HG02973 (cell line): ENCODE results near the gene PPL.

Source experiments
- ATAC-seq: cut with Tn5 transposase; IDR thresholded peaks from one replicate; pipeline ENCODE4 v1.9.1; 2021; ENCODE audit warnings: moderate library complexity; ENCODE audit not compliant: unreplicated experiment

PPL gene

DNA sequence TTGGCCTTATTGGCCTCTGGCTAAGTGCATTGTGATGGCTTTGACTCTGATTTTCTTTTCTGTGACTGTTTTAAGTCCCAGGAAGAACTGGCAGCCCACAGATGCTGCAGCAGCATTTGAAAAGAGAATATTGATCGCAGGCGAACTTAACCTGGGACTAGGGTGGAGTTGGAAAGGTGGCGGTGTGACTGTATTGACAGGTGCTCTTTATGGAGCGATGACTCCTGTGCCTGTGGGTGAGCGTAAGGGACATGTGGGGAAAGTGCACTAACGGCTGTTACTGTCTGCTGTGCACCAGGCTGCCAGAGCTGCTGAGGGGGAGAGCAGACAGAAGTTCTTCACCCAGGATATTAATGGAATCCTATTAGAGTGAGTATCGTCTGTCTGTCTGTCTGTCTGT, 68.4 kb downstream of the PPL start:
- no peak for ATAC-seq

- no peak for ATAC-seq
These were observed 68.9 kb downstream of the PPL start for GRCh38 chr16:4868026-4868425.

- no peak for ATAC-seq
These were observed 70.4 kb downstream of the PPL start for GRCh38 chr16:4866586-4866985.

DNA sequence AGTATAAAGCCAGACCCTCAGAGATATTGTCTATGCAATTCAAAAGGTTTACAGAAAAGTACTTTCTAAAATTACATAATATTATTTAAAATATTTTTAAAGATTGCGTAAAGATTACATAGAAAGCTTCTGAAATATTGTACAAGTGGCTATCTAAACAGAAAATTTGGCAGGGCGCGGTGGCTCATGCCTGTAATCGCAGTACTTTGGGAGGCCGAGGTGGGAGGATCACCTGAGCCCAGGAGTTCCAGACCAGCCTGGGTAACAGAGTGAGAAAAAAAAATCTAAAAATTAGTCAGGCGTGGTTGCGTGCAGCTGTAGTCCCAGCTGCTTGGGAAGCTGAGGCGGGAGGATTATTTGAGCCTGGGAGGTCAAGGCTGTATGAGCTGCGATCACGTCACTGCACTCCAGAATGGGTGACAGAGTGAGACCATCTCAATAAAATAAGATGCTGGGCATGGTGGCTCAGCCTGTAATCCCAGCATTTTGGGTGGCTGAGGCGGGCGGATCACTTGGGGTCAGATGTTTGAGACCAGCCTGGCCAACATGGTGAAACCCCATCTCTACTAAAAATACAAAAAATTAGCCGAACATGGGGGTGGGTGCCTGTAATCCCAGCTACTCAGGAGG, 71.6 kb downstream of the PPL start:
- ATAC-seq = no peak

DNA sequence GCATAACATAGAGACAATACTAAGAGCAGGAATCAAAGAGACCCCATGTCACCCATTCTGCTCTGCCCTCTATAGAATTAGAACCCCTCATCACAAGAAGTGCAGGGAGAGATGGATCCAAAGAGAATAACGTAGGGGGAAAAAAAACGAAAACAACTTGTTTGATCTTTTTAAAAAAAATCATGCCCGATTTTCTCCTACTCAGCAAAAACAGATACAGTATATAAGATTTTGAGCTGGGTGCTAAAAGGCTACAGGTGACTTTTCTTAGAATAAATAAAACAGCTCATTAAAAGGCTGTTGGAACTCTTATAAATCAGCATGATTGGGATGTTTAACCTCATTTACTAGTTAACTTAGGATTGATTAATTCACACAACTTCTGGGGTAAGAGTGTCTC, 72.2 kb downstream of the PPL start:
- no peak for ATAC-seq

DNA sequence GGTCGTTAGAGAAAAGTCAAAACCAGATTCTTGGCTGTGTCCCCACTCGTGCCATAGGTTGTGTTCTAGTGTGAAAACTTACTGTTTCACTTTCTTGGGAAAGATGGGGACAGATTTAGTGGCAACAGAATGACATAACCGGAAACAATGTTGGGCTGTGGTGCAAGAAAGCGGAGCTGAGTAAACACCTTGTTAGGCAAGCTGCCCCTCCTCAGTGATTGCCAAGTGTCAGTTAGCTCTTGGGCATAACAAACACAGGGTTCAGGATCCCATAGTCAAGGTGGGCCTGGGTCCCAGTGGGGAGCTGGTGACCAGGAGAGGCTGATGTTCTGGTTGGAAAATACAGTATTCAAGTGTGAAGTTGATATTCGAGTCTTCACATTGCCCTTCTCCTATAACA, 74.3 kb downstream of the PPL start:
- no peak for ATAC-seq

DNA sequence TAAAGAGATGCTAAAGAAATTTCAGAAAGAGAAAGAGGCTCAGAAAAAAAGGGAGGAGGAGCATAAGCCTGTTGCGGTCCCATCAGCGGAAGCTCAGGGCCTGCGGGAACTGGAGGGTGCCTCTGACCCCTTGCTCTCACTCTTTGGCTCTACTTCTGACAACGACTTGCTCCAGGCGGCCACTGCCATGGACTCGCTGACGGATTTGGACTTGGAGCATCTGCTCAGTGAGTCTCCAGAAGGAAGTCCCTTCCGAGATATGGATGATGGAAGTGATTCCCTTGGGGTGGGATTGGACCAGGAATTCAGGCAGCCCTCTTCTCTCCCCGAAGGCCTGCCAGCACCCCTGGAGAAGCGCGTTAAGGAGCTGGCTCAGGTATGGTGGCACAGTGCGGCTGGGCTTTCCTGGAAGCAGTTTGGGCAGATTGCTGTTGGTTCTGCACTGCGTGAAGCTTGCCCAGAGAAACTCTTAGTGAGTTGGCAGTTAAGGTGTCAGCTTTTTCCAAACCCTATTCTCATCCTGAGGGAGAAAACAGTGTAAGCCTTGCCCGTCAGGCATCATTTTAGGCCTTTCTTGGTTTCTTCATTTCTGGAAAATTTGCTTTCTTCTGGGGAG, 76.1 kb downstream of the PPL start:
- no peak for ATAC-seq

GRCh38 chr16:4859900-4860255, 77.1 kb downstream of the PPL start:
- ATAC-seq = no peak

DNA sequence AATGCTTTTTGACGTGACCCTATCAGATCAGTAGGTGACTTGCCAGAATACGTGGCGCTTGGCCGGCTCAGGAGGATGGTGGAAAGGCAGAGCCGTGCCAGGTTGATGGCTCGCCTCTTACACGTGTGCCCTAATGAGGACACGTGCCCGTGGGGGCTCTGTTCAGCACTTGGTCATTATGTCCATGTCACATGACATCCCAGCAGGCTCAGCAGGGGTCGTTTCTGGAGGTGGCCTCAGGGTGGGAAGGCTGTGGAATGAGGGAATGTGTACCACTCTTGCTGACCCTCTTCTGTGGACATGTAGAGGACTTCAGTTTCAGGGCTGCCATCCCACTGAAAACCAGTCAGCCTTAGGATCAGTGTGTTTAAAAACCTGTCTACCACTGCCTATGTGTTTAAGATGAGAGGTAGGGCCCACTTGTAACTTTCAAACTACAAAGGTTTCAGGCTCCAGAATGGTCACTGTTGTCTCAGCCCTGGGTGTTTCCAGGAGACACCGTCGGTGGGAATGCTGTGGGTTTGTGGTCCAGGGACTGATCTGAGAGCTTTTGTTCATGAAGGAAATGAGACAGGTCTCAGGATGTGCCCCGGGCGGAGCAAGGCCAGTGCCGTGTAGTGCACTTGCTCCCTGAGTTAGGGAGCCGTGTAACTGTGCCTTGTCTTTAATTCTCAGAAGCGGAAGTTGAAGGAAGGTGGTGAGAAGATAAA, 77.6 kb downstream of the PPL start:
- no peak for ATAC-seq

- no peak for ATAC-seq
These were observed 81.1 kb downstream of the PPL start for GRCh38 chr16:4855804-4856203.

- ATAC-seq = no peak
These were observed 81.6 kb downstream of the PPL start for GRCh38 chr16:4855371-4855770.

- no peak for ATAC-seq
These were observed 84.6 kb downstream of the PPL start for GRCh38 chr16:4852221-4852872.

GRCh38 chr16:4850211-4850610, 86.7 kb downstream of the PPL start:
- ATAC-seq = no peak

- peak; percentile 17 for ATAC-seq
These were observed 89.0 kb downstream of the PPL start for GRCh38 chr16:4847774-4848587.

DNA sequence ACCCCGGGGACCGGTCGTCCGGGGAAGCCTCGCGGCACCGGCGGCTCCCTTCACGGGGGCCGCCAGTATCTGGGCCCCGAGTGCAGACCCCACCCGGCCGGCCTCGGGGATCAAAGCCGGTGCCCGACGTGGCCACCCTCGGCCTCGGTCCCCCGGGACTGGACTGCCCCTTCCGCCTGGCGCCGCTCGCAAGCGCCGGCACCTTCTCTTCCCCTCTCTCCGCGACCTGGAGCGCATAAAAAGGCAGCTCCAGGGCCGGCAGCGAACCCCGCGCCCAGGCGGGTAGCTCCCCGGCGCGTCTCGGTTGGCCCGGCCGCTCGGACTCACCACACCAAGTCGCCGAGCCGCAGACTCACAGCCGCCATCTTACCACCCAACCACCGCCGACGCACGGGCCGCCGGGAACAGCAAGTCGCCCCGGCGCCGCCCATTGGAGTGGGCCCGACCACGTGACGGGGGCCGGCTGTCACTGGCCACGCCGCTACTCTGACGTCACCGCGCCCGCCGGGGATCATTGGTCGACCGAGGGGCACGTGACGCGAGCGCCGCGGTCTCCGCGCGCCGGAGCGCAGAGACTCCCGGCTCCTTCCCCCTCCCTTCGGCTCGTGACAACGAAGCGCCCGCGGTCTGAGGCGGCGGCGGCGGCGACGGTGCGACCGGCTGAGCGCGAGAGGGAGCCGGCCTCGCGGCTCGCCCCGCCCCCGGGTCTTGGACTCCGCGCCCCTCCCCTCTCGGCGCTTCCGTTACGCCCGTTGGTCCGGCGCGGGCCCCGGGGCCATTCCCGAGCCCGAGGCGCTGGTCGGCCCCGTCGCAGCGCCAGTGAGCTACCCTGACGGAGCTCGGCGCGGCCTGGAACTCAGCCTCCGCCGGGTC, 89.8 kb downstream of the PPL start, which contains the start of the genes GLYR1 and UBN1:
TSS of gene GLYR1 (minus strand) at position 388 of the 873 bp plus-strand sequence. CDS start at position 365, 23 bp downstream.
TSS of gene UBN1 (plus strand) at position 581 of the 873 bp plus-strand sequence. CDS start 5,437 bp downstream, outside the sequence.
- peak; percentile 74 for ATAC-seq

DNA sequence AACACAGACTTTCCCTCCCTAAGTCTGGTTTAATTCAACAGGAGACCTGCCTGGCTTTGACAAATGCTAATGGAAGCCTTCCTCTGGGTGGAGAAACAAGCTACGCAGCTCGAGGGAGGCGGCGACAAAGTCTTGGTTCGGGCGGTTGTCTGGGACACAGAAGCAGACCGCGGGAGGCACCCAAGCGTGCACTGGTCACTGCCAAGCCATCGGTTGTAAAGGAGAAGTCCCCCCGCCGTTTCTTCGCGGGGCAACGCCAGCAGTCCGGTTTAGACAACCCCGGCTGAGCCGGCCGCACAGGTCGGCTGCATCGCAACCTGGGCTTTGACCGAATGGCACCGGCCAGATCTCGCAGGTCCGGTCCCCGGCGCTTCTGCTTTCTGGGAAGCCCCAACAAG, 90.4 kb downstream of the PPL start:
- peak; percentile 11 for ATAC-seq

GRCh38 chr16:4840984-4841383, 96.0 kb downstream of the PPL start:
- no peak for ATAC-seq

DNA sequence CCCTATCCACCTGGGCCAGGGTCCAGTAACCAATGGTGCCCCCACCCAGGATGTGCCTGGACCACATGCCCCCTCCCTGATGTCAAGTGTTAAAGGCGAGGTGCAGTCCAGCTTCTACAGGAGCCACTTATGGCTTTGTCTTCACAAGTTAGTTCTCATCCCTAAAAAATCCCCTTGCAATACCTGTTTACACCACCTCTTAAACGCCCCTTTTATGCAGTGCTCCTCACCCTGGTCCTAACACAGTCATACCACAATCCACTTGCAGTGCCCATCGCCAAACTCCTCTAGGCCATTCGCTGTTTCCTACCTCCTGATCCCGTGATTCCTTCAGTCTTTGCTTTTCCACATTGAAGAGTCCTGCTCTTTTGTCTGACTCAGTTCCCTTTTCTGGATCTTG, 97.0 kb downstream of the PPL start:
- ATAC-seq = no peak

DNA sequence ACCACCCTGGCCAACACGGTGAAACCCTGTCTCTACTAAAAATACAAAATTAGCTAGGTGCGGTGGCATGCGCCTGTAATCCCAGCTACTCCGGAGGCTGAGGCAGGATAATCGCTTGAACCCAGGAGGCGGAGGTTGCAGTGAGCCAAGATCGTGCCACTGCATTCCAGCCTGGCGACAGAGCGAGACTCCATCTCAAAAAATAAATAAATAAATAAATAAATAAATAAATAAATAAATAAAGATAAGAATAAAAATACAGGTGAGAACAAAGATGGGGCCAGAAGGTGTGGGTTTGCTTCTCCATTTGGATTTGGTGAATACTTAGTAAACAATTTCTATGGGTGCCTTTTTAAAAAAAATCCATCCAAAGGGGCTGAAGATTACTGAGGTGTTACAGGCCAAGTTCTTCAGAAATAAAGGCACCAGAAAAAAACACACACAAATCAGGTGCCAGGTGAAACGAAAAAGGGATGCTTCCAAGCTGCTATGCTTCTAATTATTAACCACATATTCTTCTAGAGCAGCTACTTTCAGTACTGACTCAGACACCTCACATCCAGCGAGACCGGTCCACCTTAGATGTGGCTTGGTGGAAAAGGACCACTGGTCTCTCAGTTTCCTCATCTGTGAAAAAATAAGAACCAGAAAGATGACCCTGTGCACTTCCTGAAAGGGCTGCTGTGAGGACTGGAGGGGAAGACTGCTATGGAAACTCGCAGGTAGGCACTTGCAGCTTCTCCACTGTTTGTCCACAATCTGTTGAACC, 99.0 kb downstream of the PPL start:
- no peak for ATAC-seq
